Left renal pelvis (tissue), 4 donors: ENCODE measurements around the gene ZNF425. TPM values are rescaled to one million over a fixed set of nuclear protein-coding genes. Genes with fewer than 3 reads are reported as not detected.
A peak's percentile ranks its signal among the peaks of the same experiment; 100 is the strongest.
"Not testable (repeated sequence)": the region's sequence is repeated elsewhere in the genome, so short reads cannot be mapped to it uniquely, and the experiment has no call there.

Experiments used
- DNase-seq, 4 donors: peaks; one replicate each; pipeline ENCODE4 v3.0.0-alpha.2; 2013; ENCODE audit warnings: low read depth in 4 of 4, low spot score in 3 of 4
- polyA plus RNA-seq, 4 donors: library from polyadenylated mRNA; unstranded; fragments of 120-200 nt; gene quantifications; one replicate each; pipeline ENCODE4 v1.2.1, GENCODE V29; 2013; ENCODE audit not compliant: insufficient read length in 4 of 4

Gene ZNF425, protein sequence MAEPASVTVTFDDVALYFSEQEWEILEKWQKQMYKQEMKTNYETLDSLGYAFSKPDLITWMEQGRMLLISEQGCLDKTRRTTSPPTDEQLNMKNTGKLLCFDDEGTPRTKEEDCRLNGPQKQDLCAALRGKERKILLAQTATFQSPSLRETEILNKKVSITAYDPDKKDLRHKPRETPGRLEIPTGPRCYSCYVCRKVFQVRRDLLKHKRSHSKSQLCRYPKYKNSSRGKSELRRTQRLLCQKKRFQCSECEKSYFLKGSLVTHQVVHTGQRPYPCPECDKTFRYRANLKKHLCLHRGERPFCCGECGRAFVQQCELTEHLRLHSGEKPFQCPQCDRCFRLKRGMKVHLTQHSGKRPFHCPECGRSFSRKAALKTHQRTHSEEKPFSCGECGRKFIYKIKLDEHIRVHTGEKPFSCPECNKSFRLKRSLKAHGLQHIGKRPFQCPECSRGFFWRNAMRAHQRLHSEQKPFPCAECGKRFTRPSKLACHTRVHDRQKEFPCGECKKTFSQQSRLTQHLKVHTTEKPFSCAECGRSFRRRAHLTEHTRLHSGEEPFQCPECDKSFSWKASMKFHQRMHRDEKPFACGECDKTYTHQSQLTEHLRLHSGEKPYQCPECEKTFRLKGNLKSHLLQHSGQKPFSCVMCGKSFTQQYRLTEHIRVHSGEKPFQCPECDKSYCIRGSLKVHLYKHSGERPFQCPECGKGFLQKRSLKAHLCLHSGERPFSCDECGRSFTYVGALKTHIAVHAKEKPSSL
- 1 to 10 TPM; 6.2 to 7.6 (median 7.0) TPM for polyA plus RNA-seq

DNA sequence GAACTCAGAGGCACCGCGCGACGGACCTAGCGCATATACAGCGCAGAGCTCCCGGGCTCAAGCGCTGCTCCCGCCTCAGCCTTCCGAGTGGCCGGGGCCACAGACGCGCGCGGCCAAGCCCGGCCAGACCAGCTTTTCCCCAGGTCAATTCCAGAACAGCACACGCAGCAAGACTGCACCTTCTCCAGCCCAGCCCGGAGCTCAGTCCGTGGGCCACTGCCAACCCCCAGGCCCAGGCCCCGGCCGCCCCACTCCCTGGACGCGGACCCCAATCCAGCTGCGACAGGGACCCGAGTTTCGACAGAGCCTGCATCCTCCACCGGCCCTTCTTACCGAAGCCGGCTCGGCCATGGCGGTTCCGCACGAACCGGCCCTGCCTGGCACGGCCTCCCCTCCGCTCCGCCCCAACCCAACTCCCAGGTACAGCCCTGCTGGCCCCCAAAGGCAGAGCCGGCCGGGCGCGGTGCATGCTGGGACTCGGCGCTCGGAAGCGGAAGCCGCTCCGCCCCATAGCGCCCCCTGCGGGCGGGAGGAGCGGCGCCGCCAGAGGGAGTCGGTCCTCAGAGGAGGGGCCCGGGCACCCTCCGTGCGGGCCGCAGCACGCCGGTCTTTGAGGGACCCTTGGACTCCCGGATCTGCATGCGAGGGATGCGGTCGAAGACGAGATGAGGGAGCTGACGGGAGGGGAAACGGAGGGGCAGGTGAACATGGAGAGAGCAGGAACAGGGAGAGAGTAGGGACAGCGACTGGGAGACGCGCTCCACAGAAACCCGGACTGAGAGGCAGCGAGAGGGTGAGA is at the start of gene ZNF425:
Gene ZNF425 (minus strand): TSS at position 462 of the 799 bp plus-strand sequence. CDS start 111 bp downstream, at position 351.
- peak; percentile 86 to 90 (median 87) for DNase-seq

DNA sequence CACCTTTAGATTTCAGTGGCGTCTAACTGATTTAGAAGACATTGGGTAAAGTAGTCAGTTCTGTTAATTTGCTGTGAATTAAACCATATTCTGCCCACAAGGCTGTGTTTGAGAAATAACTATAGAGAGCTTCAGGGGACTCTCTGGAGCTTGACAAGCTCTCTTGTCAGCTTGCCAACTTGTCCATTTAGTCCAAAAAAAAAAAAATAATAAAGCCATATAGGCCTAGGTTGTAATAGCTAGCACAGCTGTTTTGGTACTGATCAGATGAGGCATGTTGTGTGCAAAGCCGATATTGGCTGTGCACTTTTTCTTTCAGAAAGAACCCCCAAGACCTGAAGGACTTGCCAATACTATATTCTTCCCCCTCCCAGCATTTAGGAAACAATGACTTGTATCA is 49.0 kb upstream of the ZNF425 start:
- no peak for DNase-seq

DNA sequence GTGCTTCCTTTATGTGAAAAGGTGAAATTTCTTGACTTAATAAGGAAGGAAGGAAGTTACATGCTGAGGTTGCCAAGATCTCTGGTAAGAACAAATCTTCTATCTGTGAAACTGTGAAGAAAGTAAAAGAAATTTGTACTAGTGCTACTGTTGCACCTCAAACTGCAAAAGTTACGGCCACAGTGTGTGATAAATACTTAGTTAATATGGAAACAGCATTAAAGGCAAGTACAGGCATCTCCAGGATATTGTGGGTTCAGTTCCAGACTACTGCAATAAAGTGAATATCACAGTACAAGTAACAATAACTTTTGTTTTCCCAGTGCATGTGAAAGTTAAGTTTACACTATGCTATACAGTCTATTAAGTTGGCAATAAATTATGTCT is 46.4 kb upstream of the ZNF425 start:
- no peak for DNase-seq

DNA sequence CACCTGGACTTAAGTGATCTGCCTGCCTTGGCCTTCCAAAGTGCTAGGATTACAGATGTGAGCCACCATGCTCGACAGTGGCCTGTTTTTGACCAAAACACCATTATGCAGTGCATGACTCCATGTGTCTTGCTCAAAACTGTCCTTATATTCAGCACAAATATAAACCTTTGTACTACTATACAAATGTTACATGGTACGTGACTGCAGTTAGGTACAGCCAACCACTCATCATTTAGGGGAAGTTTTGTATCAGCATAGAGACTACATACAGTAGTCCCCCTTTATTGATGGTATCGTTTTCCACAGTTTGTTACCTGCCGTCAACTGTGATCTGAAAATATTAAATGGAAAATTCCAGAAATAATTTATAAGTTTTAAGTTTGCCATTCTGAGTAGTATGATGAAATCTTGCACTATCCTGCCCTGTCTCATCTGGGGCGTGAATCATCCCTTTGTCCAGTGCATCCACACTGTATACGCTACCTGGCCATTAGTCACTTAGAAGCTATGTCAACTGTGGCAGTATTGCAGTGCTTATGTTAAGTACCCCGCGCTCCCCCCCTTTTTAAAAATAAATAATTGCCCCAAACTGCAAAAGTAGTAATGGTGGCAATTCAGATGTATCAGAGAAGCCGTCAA is 45.9 kb upstream of the ZNF425 start:
- no peak for DNase-seq

DNA sequence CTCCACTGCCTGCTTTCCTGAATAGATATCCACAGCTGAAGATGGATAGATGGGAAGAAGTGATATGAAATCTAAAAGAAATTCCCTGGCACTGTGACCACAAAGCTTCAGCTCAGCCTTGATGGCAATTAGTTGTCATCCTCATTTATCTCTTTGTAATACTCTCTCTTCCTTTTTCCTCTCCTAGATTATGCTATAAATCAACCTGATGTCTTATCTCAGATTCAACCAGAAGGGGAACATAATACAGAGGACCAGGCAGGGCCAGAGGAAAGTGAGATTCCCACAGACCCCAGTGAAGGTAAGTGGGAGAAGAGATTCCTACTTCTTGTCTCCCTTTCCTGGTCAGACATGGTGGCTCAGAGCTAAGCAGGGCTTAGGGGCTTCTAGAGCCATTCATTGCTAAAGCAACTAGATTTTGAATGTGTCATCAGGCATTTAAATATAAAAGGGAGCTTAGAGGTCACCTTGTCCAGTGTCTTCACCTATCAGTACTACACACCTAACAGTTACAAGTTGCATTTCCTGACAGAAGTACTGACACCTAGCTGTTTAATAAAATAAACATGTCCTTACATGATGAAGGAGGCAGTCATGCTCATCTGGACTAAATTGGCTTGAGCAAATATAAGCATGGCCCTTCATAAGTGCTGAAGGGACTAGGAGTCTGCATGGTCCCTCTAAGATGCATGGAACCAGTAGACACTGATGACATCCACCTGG is 40.7 kb upstream of the ZNF425 start:
- DNase-seq = no peak

DNA sequence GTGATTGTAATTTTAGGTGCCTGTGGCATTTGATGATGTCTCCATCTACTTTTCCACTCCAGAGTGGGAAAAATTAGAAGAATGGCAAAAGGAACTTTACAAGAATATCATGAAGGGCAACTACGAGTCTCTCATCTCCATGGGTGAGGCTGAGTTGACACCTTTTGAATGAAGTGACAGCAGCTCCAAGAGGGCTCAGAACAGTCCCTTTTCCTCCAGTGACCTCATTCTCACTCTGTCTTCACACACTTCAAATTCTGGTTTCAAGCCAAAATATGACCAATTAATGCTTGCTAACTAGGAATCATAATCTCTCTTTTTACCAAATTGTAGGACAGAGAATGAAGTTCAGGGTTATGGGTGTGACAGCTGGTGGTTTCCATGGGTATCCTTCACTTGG is 40.0 kb upstream of the ZNF425 start:
- no peak for DNase-seq

DNA sequence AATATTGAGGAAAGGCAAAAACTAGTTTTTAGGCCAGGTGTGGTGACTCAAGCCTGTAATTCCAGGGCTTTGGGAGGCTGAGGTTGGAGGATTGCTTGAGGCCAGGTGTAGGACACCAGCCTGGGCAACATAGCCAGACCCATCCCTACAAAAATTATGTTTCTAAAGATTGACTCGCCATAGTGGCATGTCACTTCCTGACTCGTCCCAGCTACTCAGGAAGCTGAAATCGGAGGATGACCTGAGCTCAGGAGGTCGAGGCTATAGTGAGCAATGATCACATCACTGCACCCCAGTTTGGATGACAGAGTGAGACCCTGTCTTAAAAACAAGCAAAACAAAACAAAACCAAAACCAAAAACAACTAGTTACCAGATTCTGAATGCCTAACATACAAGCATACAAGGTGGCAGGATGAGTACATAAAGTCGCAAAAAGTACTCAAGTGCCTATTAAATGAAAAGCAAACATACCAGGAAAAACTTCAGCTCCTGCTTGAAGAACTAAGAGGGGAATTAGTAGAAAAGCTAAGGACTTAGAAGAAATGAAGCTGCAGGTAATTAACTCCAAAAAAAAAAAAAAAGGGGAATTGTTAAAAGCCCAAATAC is 35.2 kb upstream of the ZNF425 start:
- no peak for DNase-seq

DNA sequence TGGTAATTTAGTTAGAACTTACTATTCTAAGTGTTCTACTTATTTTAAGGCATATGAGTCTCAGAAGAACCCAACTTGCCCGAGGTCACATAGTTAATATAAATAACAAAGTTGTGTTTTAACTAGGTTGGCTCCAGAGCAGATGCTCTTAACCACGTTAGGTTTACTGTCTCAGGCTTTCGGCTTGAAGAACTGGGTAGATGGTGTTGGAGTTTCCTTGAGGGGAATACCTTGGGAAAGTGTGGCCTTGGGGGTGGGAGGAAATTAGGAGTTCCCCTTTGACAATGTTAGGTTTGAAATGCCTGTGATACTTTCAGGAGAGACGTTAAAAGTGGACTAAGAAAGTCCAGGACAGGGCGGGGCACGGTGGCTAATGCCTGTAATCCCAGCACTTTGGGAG is 30.8 kb upstream of the ZNF425 start:
- DNase-seq = no peak

DNA sequence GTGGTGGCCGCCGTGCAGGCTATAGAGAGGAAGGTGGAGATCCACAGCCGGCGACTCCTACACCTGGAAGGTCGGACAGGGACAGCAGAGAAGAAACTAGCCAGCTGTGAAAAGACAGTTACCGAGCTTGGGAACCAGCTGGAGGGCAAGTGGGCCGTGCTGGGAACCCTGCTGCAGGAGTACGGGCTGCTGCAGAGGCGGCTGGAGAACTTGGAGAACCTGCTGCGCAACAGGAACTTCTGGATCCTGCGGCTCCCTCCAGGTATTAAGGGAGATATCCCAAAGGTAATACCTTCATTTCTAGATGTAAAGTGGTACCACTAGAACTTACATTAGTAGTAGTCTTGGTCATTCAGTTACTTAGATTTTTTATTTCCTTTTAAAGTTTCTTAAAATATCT is 27.9 kb upstream of the ZNF425 start:
- DNase-seq = no peak

DNA sequence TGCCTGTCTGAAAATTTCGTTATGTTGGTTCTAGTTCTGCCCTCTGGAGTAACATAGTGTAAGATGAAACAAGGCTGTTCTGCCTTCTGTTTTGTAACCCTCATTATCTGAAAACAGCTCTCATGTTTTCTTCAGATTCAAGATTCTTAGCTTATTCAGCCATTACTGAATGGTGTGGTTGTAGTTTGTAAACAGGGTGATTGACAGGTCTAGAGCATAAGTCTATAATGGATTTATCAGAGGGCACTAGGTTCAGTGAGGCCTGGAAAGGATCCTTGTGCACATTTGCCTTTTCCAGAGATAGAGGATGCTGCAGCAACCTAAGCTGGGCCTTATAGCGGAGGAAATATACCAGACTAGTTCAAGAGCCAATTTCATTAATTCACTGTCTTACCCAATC is 27.2 kb upstream of the ZNF425 start:
- no peak for DNase-seq

DNA sequence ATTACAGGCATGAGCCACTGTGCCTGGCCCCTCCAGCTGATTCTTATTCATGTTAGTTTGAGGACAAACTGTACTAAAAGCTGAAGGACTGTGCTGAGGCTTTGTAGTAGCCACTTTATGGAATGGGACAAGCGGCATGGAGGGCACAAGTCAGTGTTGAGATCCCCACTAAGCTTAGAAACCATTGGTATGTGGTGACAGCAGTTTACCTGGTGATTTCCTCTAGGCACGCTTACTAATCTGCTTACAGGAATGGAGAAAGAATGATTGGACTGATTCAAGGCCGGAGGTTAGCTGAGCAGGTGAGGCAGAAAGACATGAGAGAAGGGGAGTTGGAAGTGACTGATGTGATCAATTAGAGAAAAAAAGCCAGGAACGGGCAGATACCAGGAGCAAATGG is 24.9 kb upstream of the ZNF425 start:
- no peak for DNase-seq

DNA sequence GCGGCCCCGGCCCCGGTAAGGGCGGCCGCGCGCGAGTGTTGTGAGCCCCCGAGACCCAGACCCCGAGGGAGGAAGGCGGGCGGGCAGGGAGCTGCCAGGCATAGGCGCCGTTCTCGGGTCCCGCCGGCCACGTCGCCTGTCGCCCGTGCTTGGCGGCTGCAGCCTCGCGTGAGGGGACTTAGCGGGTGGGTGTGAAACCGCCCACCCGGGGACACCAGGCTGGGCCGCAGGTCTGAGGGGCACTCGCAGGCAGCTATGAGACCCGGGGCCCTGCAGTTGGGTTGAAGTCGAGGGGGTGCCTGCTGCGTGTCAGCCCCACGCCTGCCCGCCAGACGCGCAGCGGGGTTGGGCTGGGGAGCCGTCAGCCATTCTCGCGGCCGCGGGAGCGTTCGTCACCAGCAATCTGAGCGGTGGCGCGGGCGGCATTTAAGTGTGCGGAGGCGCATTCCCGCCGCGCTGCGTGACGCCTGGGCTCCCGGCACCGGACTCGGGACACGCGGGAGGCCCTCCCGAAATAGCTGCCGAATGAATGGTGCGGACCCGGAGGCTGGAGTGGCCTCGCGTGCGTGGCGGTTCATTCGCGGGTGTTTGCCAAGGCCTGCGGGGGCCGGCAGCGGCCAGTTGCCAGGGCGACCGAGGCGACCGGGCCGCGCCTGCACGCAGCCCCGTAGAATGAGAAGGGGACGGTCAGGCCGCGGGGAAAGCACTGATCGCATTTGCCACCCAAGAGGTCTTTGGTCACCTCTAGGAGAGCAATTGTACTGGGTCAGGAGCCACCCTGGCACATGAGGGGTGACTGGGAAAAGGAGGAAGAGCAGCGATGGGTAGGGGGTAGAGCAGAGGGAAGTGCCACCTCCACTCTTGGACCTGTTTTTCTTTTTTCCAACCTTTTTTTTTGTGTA is 21.9 kb upstream of the ZNF425 start:
- DNase-seq = no peak

DNA sequence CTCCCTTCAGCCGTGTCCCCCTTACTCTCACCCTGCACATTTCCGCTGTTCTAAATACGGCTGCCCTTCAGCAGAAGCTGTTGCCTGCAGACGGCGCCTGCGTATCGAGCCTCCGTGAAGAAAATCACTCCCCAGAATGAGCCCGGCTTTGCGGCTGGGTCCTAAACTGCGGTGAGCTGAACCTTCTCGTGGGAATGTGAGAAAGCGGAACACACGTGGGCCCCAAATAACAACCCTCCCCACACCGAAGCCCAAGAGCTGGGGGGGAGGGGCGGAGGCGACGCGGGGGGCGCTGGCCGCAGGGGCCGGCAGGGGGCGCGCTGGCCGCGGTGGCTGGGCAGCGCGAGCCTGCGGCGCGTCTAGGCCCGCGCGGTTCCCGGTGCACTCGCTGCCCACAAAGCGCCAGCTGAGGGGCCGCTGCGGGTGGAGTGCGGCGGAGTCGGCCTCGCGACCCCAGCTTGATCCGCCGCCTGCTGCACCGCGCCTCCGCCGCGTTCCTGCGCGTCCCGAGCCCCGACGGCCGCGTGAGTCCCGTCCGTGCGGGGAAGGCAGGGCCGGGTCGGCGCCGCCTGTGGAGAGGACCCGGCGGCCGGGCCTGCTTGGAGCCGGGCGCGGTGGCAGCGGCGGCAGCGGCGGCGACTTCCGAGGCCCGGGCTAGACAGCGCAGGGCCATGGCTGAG is 21.1 kb upstream of the ZNF425 start, which contains the start of gene ZNF398:
Gene ZNF398 (plus strand): TSS at position 382 of the 680 bp plus-strand sequence. CDS start 290 bp downstream, at position 672.
- peak in 1 of 4 donors; percentile 72 for DNase-seq

DNA sequence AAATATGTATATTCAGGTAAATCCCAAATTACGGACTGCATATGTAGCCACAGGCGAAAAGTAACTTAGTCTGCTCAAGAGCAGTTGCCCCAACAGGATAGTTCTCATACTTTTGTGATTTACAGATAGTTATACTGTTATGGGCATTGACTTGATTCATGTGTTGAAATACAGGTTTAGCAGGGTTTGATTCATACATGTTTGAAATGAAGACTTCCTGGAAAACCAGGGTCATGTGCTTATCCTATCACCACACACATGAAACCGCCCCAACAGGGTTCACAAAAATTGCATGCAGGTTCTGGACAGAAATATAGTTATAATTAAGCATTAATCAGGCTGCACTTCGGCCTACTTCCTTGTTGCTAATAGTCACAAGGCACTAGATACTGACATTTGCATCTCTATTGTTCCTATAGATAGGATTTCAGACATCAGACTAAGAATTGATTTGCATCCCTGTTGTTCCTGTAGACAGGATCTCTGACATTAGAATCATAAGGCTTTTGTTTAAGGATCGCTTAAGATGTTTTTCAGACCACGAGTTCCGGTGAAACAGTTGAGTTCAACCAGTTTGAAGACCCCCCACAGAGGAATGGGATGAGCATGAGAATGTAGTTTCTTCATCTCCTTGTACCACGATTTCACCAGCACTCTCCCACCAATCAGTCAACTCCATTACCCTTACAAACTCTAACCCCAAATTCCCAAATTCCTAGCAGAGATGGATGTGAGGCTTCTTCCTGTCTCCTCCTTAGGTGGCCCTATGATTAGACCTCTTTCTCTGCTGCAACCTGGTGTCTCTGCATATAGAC is 19.1 kb upstream of the ZNF425 start:
- no peak for DNase-seq

DNA sequence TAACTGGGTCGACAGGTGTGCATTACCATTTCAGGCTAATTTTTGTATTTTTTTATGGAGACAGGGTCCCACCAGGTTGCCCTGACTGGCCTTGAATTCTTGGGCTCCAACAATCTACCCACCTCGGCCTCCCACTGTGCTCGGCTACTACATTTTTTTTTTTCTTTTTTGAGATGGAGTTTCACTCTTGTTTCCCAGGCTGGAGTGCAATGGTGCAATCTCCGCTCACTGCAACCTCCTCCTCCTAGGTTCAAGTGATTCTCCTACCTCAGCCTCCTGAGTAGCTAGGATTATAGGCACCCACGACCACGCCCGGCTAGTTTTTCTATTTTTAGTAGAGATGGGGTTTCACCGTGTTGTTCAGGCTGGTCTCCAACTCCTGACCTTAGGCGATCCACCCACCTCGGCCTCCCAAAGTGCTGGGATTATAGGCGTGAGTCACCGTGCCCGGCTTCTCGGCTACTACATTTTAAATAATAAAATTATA is 18.4 kb upstream of the ZNF425 start:
- not testable (repeated sequence) for DNase-seq

DNA sequence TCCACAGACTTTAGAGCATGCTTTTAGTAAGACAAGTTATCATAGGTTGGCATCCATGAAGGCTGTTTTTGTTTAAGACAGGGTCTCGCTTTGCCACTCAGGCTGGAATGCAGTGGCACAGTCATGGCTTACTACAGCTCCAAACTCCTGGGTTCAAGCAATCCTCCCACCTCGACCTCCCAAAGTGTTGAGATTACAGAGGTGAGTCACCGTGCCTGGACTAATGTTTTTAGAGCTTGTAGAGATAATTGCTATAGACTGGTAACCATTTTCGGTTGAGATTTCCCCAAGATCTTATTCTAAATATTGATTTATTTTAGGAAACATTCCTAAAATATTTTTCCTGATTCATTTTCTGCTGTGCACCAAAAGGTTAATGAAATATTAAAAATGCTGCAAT is 15.8 kb upstream of the ZNF425 start:
- DNase-seq = no peak

DNA sequence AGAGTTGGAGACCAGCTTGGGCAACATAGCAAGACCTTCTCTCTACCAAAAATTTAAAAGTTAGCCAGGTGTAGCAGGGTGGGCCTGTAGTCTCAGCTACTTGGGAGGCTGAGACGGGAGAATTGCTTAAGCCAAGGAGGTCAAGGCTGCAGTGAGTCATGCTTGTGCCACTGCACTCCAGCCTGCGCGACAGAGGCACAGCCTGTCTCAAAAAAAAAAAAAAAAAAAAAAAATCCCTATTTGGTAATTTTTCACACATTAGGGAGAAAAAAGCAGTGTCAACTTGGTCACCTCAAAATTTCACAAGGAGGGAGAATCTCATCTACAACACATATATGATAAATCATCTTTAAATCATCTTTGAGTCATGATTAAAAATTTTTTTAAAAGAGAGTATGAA is 14.7 kb upstream of the ZNF425 start:
- DNase-seq = no peak
